ENCODE measurements around the gene EIF2B5. TPM values are rescaled to one million over a fixed set of nuclear protein-coding genes. Genes with fewer than 3 reads are reported as not detected.

EIF2B5 gene
- total RNA-seq, 1 experiment from 2014 or later, result 37.4 TPM

Other genes starting within 250 kb of the EIF2B5 start
- 12.8 and 16.6 TPM in 2 replicates for gene ABCC5, start 117.5 kb upstream of the EIF2B5 start, total RNA-seq (2014; rRNA removed; shearing (Covaris generic))
- gene HTR3D, start 103.6 kb upstream of the EIF2B5 start, total RNA-seq (2014; rRNA removed; shearing (Covaris generic)), result not detected in 2 replicates
- gene HTR3C, start 82.3 kb upstream of the EIF2B5 start, total RNA-seq (2014; rRNA removed; shearing (Covaris generic)), result not detected in 2 replicates
- not detected in 2 replicates for gene HTR3E, start 38.3 kb upstream of the EIF2B5 start, total RNA-seq (2014; rRNA removed; shearing (Covaris generic))
- gene DVL3, start 20.0 kb downstream of the EIF2B5 start, total RNA-seq (2014; rRNA removed; shearing (Covaris generic)), result 36.2 and 38.3 TPM in 2 replicates
- gene AP2M1, start 39.5 kb downstream of the EIF2B5 start, total RNA-seq (2014; rRNA removed; shearing (Covaris generic)), result 717 and 879 TPM in 2 replicates
- 32.3 and 46.9 TPM in 2 replicates for gene ABCF3, start 50.8 kb downstream of the EIF2B5 start, total RNA-seq (2014; rRNA removed; shearing (Covaris generic))
- 0.36 and 0.72 TPM in 2 replicates for gene VWA5B2, start 94.2 kb downstream of the EIF2B5 start, total RNA-seq (2014; rRNA removed; shearing (Covaris generic))
- gene ALG3, start 113.6 kb downstream of the EIF2B5 start, total RNA-seq (2014; rRNA removed; shearing (Covaris generic)), result 57.5 and 68.3 TPM in 2 replicates
- gene EEF1AKMT4, start 114.3 kb downstream of the EIF2B5 start, total RNA-seq (2014; rRNA removed; shearing (Covaris generic)), result 7.8 and 8.2 TPM in 2 replicates
- gene CAMK2N2, start 126.2 kb downstream of the EIF2B5 start, total RNA-seq (2014; rRNA removed; shearing (Covaris generic)), result 1.6 and 1.8 TPM in 2 replicates
- gene ECE2, start 140.7 kb downstream of the EIF2B5 start, total RNA-seq (2014; rRNA removed; shearing (Covaris generic)), result not detected in 2 replicates
- gene PSMD2, start 163.9 kb downstream of the EIF2B5 start, total RNA-seq (2014; rRNA removed; shearing (Covaris generic)), result 633 and 926 TPM in 2 replicates
- gene EIF4G1, start 179.2 kb downstream of the EIF2B5 start, total RNA-seq (2014; rRNA removed; shearing (Covaris generic)), result 422 and 446 TPM in 2 replicates
- gene FAM131A, start 202.2 kb downstream of the EIF2B5 start, total RNA-seq (2014; rRNA removed; shearing (Covaris generic)), result 0.62 and 0.65 TPM in 2 replicates
- 3.0 and 8.8 TPM in 2 replicates for gene CLCN2, start 226.2 kb downstream of the EIF2B5 start, total RNA-seq (2014; rRNA removed; shearing (Covaris generic))
- 182 and 190 TPM in 2 replicates for gene POLR2H, start 226.4 kb downstream of the EIF2B5 start, total RNA-seq (2014; rRNA removed; shearing (Covaris generic))
- 0.14 and 0.43 TPM in 2 replicates for gene THPO, start 242.8 kb downstream of the EIF2B5 start, total RNA-seq (2014; rRNA removed; shearing (Covaris generic))
- gene CHRD, start 244.7 kb downstream of the EIF2B5 start, total RNA-seq (2014; rRNA removed; shearing (Covaris generic)), result 0.33 and 5.6 TPM in 2 replicates